SK-N-SH (cell line): ENCODE measurements around the gene PSTPIP1. TPM values are rescaled to one million over a fixed set of nuclear protein-coding genes. Genes with fewer than 3 reads are reported as not detected.

Experiments used
- CTCF ChIA-PET: fragments of 300-600, 350-600 bp; formaldehyde crosslinking; extraction: SDS; loops from one replicate; lab custom pipeline; 2021; lab: Yijun Ruan, JAX
- POLR2A ChIA-PET: fragments of 350-600 bp; sonication (Branson Sonifier 250); formaldehyde crosslinking; extraction: SDS; loops from one replicate; lab custom pipeline; 2020; ENCODE audit warnings: antibody characterized with exemption, inconsistent platforms; lab: Yijun Ruan, JAX
- DNase-seq: peaks from one replicate; pipeline ENCODE4 v3.0.0; 2012
- H2AFZ ChIP-seq: fragments of 200-600 bp; sonication (generic); 2 replicates; pipeline ENCODE4 v1.8.1; 2016; ENCODE audit warnings: antibody characterized with exemption, mild to moderate bottlenecking, low read depth
- H3F3A ChIP-seq: fragments of 200-600 bp; sonication (generic); replicated peaks from 2 replicates; pipeline ENCODE3; 2016; ENCODE audit warnings: antibody characterized with exemption, mild to moderate bottlenecking; ENCODE audit not compliant: insufficient read depth
- H3K27ac ChIP-seq, 2 experiments: fragments of 200-500 bp in 1 of 2; fragments of 200-600 bp in 1 of 2; sonication (Bioruptor generic) in 1 of 2; sonication (generic), shearing (Covaris generic) in 1 of 2; 2 replicates each; pipeline versions ENCODE4 v1.5.1 to v1.6.1; 2014 to 2016; ENCODE audit warnings: low read depth in 2 of 2, inconsistent platforms in 1 of 2, low read length in 1 of 2, mild to moderate bottlenecking in 1 of 2, mixed read lengths in 1 of 2
- H3K27me3 ChIP-seq: fragments of 200-600 bp; sonication (generic), shearing (Covaris generic); 2 replicates; pipeline ENCODE4 v1.6.1; 2016; ENCODE audit warnings: mixed run types; ENCODE audit not compliant: insufficient read depth
- H3K36me3 ChIP-seq, 2 experiments: fragments of 200-500 bp in 1 of 2; fragments of 200-600 bp in 1 of 2; sonication (Bioruptor generic) in 1 of 2; sonication (generic) in 1 of 2; replicated peaks in 1 of 2; 2 replicates each; pipeline versions ENCODE3 to v1.5.1; 2014 to 2016; ENCODE audit warnings: low read length in 1 of 2, mild to moderate bottlenecking in 1 of 2; ENCODE audit not compliant: insufficient read depth in 2 of 2, control insufficient read depth in 1 of 2
- H3K4me1 ChIP-seq, 2 experiments: fragments of 200-500 bp in 1 of 2; fragments of 200-600 bp in 1 of 2; sonication (Bioruptor generic) in 1 of 2; sonication (generic), shearing (Covaris generic) in 1 of 2; 2 replicates each; pipeline versions ENCODE4 v1.5.1 to v1.6.1; 2014 to 2016; ENCODE audit warnings: low read depth in 1 of 2, low read length in 1 of 2, mixed run types in 1 of 2; ENCODE audit not compliant: insufficient read depth in 2 of 2, control insufficient read depth in 1 of 2
- H3K4me2 ChIP-seq: fragments of 200-600 bp; sonication (generic), shearing (Covaris generic); 2 replicates; pipeline ENCODE4 v1.6.1; 2017; ENCODE audit warnings: mixed run types
- H3K4me3 ChIP-seq, 2 experiments: fragments of 200-500 bp in 1 of 2; fragments of 200-600 bp in 1 of 2; sonication (Bioruptor generic) in 1 of 2; sonication (generic), shearing (Covaris generic) in 1 of 2; 2 replicates each; pipeline versions ENCODE4 v1.5.1 to v1.8.1; 2014 to 2016; ENCODE audit warnings: low read depth in 2 of 2, inconsistent platforms in 1 of 2, low read length in 1 of 2, mild to moderate bottlenecking in 1 of 2, mixed read lengths in 1 of 2, moderate library complexity in 1 of 2
- H3K79me2 ChIP-seq: fragments of 200-600 bp; sonication (generic); 2 replicates; pipeline ENCODE4 v1.8.1; 2017; ENCODE audit warnings: mild to moderate bottlenecking; ENCODE audit not compliant: insufficient read depth
- H3K9ac ChIP-seq: fragments of 200-600 bp; sonication (generic); 2 replicates; pipeline ENCODE4 v1.6.1; 2017; ENCODE audit warnings: mixed run types
- H3K9me2 ChIP-seq: fragments of 200-600 bp; sonication (generic); 2 replicates; pipeline ENCODE4 v1.6.1; 2017; ENCODE audit warnings: mixed run types
- H3K9me3 ChIP-seq: fragments of 200-600 bp; sonication (generic); 2 replicates; pipeline ENCODE4 v1.6.1; 2017; ENCODE audit warnings: mixed run types, mild to moderate bottlenecking, moderate library complexity
- H4K20me1 ChIP-seq: fragments of 200-600 bp; sonication (generic); 2 replicates; pipeline ENCODE4 v1.6.1; 2017; ENCODE audit warnings: mild to moderate bottlenecking, mixed run types; ENCODE audit not compliant: insufficient read depth
- CHD2 ChIP-seq: fragments of 150-350 bp; IDR thresholded peaks from 2 replicates; pipeline ENCODE4 v1.6.1; 2018; ENCODE audit warnings: low read length; ENCODE audit not compliant: partially characterized antibody
- ELF1 ChIP-seq: IDR thresholded peaks from 2 replicates; pipeline ENCODE4 v1.4.0; 2012
- EZH2phosphoT487 ChIP-seq: fragments of 200-600 bp; sonication (generic); IDR thresholded peaks from 2 replicates; pipeline ENCODE4 v1.6.1; 2017; ENCODE audit warnings: low read depth, mixed run types, mild to moderate bottlenecking, antibody characterized with exemption, moderate library complexity, borderline replicate concordance
- FOSL2 ChIP-seq: IDR thresholded peaks from 2 replicates; pipeline ENCODE4 v1.4.0; 2012; ENCODE audit warnings: low read depth, mild to moderate bottlenecking, moderate library complexity, borderline replicate concordance
- FOXM1 ChIP-seq: IDR thresholded peaks from 2 replicates; pipeline ENCODE4 v1.4.0; 2012; ENCODE audit warnings: low read depth, mild to moderate bottlenecking
- GABPA ChIP-seq: IDR thresholded peaks from 2 replicates; pipeline ENCODE4 v1.4.0; 2012; ENCODE audit warnings: low read depth, mild to moderate bottlenecking
- JUND ChIP-seq: IDR thresholded peaks from 2 replicates; pipeline ENCODE4 v1.4.0; 2012
- MEF2A ChIP-seq: IDR thresholded peaks from 2 replicates; pipeline ENCODE4 v1.4.0; 2012; ENCODE audit warnings: low read depth, borderline replicate concordance
- NFIC ChIP-seq: IDR thresholded peaks from 2 replicates; pipeline ENCODE4 v1.4.0; 2012; ENCODE audit warnings: borderline replicate concordance
- NRF1 ChIP-seq: IDR thresholded peaks from 2 replicates; pipeline ENCODE4 v1.6.1; 2012; ENCODE audit warnings: low read depth, mild to moderate bottlenecking, low read length
- POLR2AphosphoS5 ChIP-seq: IDR thresholded peaks from 2 replicates; pipeline ENCODE4 v1.6.1; 2012; ENCODE audit warnings: low read depth, low read length
- RAD21 ChIP-seq: IDR thresholded peaks from 2 replicates; pipeline ENCODE4 v1.6.1; 2012; ENCODE audit warnings: mild to moderate bottlenecking, low read length
- RCOR1 ChIP-seq: fragments of 150-350 bp; IDR thresholded peaks from 2 replicates; pipeline ENCODE4 v1.6.1; 2017; ENCODE audit warnings: antibody characterized with exemption, low read length
- RFX5 ChIP-seq: IDR thresholded peaks from 2 replicates; pipeline ENCODE4 v1.6.1; 2012; ENCODE audit warnings: mild to moderate bottlenecking, improper control_type of control experiment, low read length
- RXRA ChIP-seq: IDR thresholded peaks from 2 replicates; pipeline ENCODE4 v1.4.0; 2012; ENCODE audit warnings: low read depth, mild to moderate bottlenecking, borderline replicate concordance
- SIN3A ChIP-seq: IDR thresholded peaks from 2 replicates; pipeline ENCODE4 v1.6.1; 2012; ENCODE audit warnings: low read depth, mild to moderate bottlenecking, low read length, moderate library complexity, borderline replicate concordance
- SMC3 ChIP-seq: IDR thresholded peaks from 2 replicates; pipeline ENCODE4 v1.6.1; 2012; ENCODE audit warnings: low read depth, low read length, improper control_type of control experiment
- TCF12 ChIP-seq: IDR thresholded peaks from 2 replicates; pipeline ENCODE4 v1.4.0; 2012
- YY1 ChIP-seq: IDR thresholded peaks from 2 replicates; pipeline ENCODE4 v1.4.0; 2012; ENCODE audit warnings: low read depth, mild to moderate bottlenecking
- WGBS: methylation state at CpG from one replicate; pipeline ENCODE4 v1.1.6; 2017; ENCODE audit warnings: low lambda C conversion rate; 5-methylcytosine and 5-hydroxymethylcytosine counted together
- polyA plus RNA-seq, 3 experiments: library from polyadenylated mRNA; depleted of rRNA; stranded (reverse); fragments of >200 nt; gene quantifications; 2 replicates each; pipeline ENCODE4 v1.2.3, GENCODE V29; 2012
- TF ChIP-seq, protein P1 (sequence below): fragments of 150-350 bp; IDR thresholded peaks from 2 replicates; pipeline ENCODE4 v1.6.1; 2017; ENCODE audit warnings: antibody characterized with exemption, low read length, low read depth, borderline replicate concordance
- TF ChIP-seq, protein P2 (sequence below): fragments of 150-350 bp; IDR thresholded peaks from 2 replicates; pipeline ENCODE4 v1.6.1; 2016; ENCODE audit warnings: mild to moderate bottlenecking, low read depth, low read length
- TF ChIP-seq, protein P3 (sequence below): IDR thresholded peaks from 2 replicates; pipeline ENCODE4; 2012
- TF ChIP-seq, protein P4 (sequence below): IDR thresholded peaks from 2 replicates; pipeline ENCODE4 v1.4.0; 2012; ENCODE audit warnings: low read depth, borderline replicate concordance
- TF ChIP-seq, protein P5 (sequence below): IDR thresholded peaks from 2 replicates; pipeline ENCODE4 v1.6.1; 2012; ENCODE audit warnings: mild to moderate bottlenecking, low read depth, low read length, moderate library complexity

Gene PSTPIP1
- polyA plus RNA-seq, 1 of the 3 experiments (the other 2 are of a cell fraction) = 0.69 TPM

DNA sequence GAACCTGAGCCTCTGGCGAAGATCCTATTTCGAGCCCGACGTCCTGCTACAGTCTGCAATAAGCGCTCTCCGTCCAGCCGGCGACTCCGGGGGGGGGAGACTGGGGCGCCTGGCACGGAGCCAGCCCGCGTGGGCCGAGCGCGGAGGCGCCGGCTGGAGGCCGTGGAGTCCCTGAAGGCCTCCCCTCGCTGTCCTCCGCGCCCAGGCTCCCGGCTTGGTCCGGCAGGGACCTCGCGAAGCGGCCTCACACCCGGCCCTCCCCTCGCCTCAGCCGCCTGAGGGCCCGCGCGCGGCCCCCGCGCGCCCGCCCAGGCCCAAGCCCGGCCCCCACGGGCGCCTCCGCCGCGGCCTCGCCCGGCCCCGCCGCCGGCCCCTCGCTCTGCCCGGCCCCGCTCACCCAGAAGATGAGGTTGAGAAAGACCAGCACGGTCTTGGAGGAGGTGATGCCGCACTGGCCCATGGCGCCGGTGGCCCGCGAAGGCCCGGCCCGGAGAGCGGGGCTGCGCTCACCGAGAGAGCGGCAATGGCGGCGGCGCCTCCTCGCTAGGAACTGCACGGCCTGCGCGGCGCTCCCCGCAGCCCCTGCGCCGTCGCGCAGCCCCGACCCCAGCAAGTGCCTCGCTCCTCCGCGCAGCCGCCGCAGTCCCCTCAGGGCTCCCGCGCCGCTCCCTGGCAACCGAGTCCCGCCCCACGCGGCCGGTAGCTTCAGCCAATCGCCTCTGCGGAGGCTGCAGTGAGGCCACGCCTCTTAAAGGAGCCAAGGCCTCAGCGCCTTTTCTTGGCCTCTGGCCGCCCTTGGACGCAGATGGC is 75.8 kb downstream of the PSTPIP1 start, which contains the start of gene TSPAN3:
TSPAN3 (minus strand) TSS at position 615 of the 810 bp plus-strand sequence; CDS start at position 460, 155 bp downstream.
- Histone ChIP-seq H3K27ac (peak within 1 kb of the TSS; percentile 79 to 96), H4K20me1 (peaks cover 44% of the 10 kb centered on the region), H3K9me2 (no peaks in the 10 kb centered on the region), H3K4me3 (peak within 1 kb of the TSS; percentile 87 to 97), H2AFZ (peak within 1 kb of the TSS; percentile 88), H3K4me2 (peak within 1 kb of the TSS; percentile 94), H3K79me2 (peaks cover 48% of the 10 kb centered on the region), H3K9ac (peak within 1 kb of the TSS; percentile 90), H3K9me3 (no peaks in the 10 kb centered on the region), H3K27me3 (no peaks in the 10 kb centered on the region), H3K36me3 (peaks cover 9 to 11% of the 10 kb centered on the region in 2 experiments), H3K4me1 (peaks cover 9 to 14% of the 10 kb centered on the region in 2 experiments; a peak in 3 of 4 replicates), H3F3A (peaks cover 5% of the 10 kb centered on the region)
- DNase-seq = peak; percentile 98
- ChIA-PET CTCF (no interaction called here), POLR2A (interaction anchor here (0.6 to 1.0 kb wide), 7 partner anchors 11 to 350 kb away, joined by 3 to 7 read pairs (median 3); partner anchors contain the start of gene HMG20A)
- WGBS = 0% methylated on average over 17 of the region's 97 CpGs
- peak; percentile 77 for TF ChIP-seq RFX5
- TF ChIP-seq, protein P1, sequence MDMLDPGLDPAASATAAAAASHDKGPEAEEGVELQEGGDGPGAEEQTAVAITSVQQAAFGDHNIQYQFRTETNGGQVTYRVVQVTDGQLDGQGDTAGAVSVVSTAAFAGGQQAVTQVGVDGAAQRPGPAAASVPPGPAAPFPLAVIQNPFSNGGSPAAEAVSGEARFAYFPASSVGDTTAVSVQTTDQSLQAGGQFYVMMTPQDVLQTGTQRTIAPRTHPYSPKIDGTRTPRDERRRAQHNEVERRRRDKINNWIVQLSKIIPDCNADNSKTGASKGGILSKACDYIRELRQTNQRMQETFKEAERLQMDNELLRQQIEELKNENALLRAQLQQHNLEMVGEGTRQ = no peak
- TF ChIP-seq NRF1 = peak; percentile 81
- TF ChIP-seq RAD21 = no peak
- TF ChIP-seq, protein P2, sequence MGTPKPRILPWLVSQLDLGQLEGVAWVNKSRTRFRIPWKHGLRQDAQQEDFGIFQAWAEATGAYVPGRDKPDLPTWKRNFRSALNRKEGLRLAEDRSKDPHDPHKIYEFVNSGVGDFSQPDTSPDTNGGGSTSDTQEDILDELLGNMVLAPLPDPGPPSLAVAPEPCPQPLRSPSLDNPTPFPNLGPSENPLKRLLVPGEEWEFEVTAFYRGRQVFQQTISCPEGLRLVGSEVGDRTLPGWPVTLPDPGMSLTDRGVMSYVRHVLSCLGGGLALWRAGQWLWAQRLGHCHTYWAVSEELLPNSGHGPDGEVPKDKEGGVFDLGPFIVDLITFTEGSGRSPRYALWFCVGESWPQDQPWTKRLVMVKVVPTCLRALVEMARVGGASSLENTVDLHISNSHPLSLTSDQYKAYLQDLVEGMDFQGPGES = no peak; the same call in 1 of the 2 replicates
- no peak for TF ChIP-seq GABPA
- peak; percentile 11; the same call in 1 of the 2 replicates for TF ChIP-seq TCF12
- no peak for TF ChIP-seq JUND
- no peak for TF ChIP-seq FOSL2
- TF ChIP-seq, protein P3, sequence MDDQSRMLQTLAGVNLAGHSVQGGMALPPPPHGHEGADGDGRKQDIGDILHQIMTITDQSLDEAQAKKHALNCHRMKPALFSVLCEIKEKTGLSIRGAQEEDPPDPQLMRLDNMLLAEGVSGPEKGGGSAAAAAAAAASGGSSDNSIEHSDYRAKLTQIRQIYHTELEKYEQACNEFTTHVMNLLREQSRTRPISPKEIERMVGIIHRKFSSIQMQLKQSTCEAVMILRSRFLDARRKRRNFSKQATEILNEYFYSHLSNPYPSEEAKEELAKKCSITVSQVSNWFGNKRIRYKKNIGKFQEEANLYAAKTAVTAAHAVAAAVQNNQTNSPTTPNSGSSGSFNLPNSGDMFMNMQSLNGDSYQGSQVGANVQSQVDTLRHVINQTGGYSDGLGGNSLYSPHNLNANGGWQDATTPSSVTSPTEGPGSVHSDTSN = no peak
- TF ChIP-seq RXRA = no peak
- TF ChIP-seq MEF2A = no peak
- TF ChIP-seq, protein P4, sequence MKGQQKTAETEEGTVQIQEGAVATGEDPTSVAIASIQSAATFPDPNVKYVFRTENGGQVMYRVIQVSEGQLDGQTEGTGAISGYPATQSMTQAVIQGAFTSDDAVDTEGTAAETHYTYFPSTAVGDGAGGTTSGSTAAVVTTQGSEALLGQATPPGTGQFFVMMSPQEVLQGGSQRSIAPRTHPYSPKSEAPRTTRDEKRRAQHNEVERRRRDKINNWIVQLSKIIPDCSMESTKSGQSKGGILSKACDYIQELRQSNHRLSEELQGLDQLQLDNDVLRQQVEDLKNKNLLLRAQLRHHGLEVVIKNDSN = no peak
- TF ChIP-seq SMC3 = no peak
- no peak for TF ChIP-seq FOXM1
- no peak for TF ChIP-seq EZH2phosphoT487
- TF ChIP-seq ELF1 = no peak
- TF ChIP-seq, protein P5, sequence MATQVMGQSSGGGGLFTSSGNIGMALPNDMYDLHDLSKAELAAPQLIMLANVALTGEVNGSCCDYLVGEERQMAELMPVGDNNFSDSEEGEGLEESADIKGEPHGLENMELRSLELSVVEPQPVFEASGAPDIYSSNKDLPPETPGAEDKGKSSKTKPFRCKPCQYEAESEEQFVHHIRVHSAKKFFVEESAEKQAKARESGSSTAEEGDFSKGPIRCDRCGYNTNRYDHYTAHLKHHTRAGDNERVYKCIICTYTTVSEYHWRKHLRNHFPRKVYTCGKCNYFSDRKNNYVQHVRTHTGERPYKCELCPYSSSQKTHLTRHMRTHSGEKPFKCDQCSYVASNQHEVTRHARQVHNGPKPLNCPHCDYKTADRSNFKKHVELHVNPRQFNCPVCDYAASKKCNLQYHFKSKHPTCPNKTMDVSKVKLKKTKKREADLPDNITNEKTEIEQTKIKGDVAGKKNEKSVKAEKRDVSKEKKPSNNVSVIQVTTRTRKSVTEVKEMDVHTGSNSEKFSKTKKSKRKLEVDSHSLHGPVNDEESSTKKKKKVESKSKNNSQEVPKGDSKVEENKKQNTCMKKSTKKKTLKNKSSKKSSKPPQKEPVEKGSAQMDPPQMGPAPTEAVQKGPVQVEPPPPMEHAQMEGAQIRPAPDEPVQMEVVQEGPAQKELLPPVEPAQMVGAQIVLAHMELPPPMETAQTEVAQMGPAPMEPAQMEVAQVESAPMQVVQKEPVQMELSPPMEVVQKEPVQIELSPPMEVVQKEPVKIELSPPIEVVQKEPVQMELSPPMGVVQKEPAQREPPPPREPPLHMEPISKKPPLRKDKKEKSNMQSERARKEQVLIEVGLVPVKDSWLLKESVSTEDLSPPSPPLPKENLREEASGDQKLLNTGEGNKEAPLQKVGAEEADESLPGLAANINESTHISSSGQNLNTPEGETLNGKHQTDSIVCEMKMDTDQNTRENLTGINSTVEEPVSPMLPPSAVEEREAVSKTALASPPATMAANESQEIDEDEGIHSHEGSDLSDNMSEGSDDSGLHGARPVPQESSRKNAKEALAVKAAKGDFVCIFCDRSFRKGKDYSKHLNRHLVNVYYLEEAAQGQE = peak; percentile 19; the same call in 1 of the 2 replicates
- TF ChIP-seq NFIC = peak; percentile 91
- no peak for TF ChIP-seq SIN3A
- TF ChIP-seq POLR2AphosphoS5 = peak; percentile 77
- no peak for TF ChIP-seq RCOR1
- peak; percentile 66 for TF ChIP-seq YY1
- peak; percentile 37 for TF ChIP-seq CHD2
